HG03135 (cell line): ENCODE results near the gene PIWIL4.

Experiments used
- ATAC-seq: cut with Tn5 transposase; IDR thresholded peaks from one replicate; pipeline ENCODE4 v1.9.1; 2021; ENCODE audit warnings: mild to moderate bottlenecking, moderate library complexity; ENCODE audit not compliant: unreplicated experiment

PIWIL4 gene

GRCh38 chr11:94567181-94567670, at the start of gene PIWIL4:
Gene PIWIL4 (plus strand): TSS chr11:94567368. CDS start chr11:94567519, 151 bp downstream.
- no peak for ATAC-seq

GRCh38 chr11:94518300-94518699, 48.9 kb upstream of the PIWIL4 start:
- ATAC-seq = no peak

GRCh38 chr11:94519478-94520084, 47.6 kb upstream of the PIWIL4 start:
- ATAC-seq = no peak

GRCh38 chr11:94521684-94522083, 45.5 kb upstream of the PIWIL4 start:
- no peak for ATAC-seq

GRCh38 chr11:94524341-94524740, 42.8 kb upstream of the PIWIL4 start:
- no peak for ATAC-seq

GRCh38 chr11:94525546-94526324, 41.4 kb upstream of the PIWIL4 start:
- no peak for ATAC-seq

GRCh38 chr11:94526645-94527438, 40.3 kb upstream of the PIWIL4 start:
- ATAC-seq = no peak

- ATAC-seq = no peak
Measured at GRCh38 chr11:94528551-94528950, 38.6 kb upstream of the PIWIL4 start.

- ATAC-seq = no peak
Measured at GRCh38 chr11:94532211-94532610, 35.0 kb upstream of the PIWIL4 start.

GRCh38 chr11:94533206-94533605, 34.0 kb upstream of the PIWIL4 start:
- no peak for ATAC-seq

GRCh38 chr11:94533696-94534630, 33.2 kb upstream of the PIWIL4 start:
- no peak for ATAC-seq

- ATAC-seq = no peak
Measured at GRCh38 chr11:94536386-94536785, 30.8 kb upstream of the PIWIL4 start.

- no peak for ATAC-seq
Measured at GRCh38 chr11:94537031-94537600, 30.1 kb upstream of the PIWIL4 start.

GRCh38 chr11:94539420-94539819, 27.7 kb upstream of the PIWIL4 start:
- ATAC-seq = no peak

- peak; percentile 78 for ATAC-seq
Measured at GRCh38 chr11:94543695-94544645, 23.2 kb upstream of the PIWIL4 start, which contains the start of gene FUT4. Gene FUT4 (plus strand): TSS chr11:94543921. CDS start chr11:94544134, 213 bp downstream.

- ATAC-seq = no peak
Measured at GRCh38 chr11:94544646-94545263, 22.4 kb upstream of the PIWIL4 start.

GRCh38 chr11:94545264-94546161, 21.7 kb upstream of the PIWIL4 start:
- no peak for ATAC-seq

GRCh38 chr11:94546162-94546470, 21.1 kb upstream of the PIWIL4 start:
- ATAC-seq = no peak
